ENCODE measurements around the gene GALR3. TPM values are rescaled to one million over a fixed set of nuclear protein-coding genes. Genes with fewer than 3 reads are reported as not detected.

The GALR3 gene
- total RNA-seq, 4 donors from 2014 or later, result not detected

DNA sequence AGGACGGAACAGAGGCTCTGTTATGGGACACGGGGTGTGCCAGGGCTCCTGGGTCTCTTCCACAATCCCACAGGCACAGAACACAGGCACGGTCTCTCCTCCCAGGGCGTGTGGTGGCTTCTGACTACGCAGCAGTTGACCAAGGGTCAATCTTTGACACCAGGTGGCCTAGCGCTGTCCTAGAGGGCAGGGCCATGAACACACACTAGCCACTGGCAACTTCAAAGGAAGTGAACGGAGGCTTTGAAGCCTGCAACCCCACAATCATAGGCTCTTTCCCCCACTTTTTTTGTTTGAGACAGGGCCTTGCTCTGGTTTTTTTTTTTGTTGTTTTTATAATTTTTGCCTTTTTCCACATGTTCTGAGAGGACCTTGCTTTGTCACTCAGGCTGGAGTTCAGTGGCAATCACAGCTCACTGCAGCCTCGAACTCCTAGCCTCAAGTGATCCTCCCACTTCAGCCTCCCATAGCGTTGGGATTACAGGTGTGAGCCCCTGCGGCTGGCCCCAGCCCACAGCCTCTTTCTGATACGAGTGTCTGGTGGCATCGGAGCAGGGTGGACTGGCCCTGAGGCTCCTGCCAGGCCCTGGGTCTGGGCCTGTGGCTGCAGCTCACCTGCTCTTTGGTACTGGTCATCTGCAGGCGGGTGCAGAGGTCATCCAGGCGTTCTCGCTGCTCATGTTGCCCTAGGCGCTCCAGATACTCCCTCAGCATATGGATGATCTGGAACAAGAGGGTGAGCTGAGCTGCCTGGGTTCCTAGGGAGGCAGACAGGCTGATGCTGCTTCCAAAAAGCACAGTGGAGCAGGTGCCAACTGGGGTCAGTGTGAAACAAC lies 9.1 kb downstream of the GALR3 start:
- no peak overlapping the region for H3K27ac ChIP-seq
- no peaks in the 10 kb centered on the region for H3K27me3 ChIP-seq
- in situ Hi-C loops (cut with MboI; ENCODE audit: low sequenced_read_pairs in 4 of 4) (no loop called here), intact Hi-C loops (cut with DNase I; ENCODE audit: low total_unique reads) (no loop called here)
- H3K4me1 ChIP-seq, result peaks cover 1% of the 10 kb centered on the region in 2 donors
- no peaks in the 10 kb centered on the region for H3K9me3 ChIP-seq
- ATAC-seq (no peak), DNase-seq (no peak)
- no peak overlapping the region for H3K4me3 ChIP-seq
- peaks cover 0 to 65% of the 10 kb centered on the region in 2 donors for H3K36me3 ChIP-seq
- TF ChIP-seq POLR2A (IDR thresholded peaks at IDR 0.05), result no peak
- TF ChIP-seq, protein P1, sequence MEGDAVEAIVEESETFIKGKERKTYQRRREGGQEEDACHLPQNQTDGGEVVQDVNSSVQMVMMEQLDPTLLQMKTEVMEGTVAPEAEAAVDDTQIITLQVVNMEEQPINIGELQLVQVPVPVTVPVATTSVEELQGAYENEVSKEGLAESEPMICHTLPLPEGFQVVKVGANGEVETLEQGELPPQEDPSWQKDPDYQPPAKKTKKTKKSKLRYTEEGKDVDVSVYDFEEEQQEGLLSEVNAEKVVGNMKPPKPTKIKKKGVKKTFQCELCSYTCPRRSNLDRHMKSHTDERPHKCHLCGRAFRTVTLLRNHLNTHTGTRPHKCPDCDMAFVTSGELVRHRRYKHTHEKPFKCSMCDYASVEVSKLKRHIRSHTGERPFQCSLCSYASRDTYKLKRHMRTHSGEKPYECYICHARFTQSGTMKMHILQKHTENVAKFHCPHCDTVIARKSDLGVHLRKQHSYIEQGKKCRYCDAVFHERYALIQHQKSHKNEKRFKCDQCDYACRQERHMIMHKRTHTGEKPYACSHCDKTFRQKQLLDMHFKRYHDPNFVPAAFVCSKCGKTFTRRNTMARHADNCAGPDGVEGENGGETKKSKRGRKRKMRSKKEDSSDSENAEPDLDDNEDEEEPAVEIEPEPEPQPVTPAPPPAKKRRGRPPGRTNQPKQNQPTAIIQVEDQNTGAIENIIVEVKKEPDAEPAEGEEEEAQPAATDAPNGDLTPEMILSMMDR (IDR thresholded peaks at IDR 0.05 in 4 of 5, conservative IDR thresholded peaks at IDR 0.05 in 1 of 5), result no peak

DNA sequence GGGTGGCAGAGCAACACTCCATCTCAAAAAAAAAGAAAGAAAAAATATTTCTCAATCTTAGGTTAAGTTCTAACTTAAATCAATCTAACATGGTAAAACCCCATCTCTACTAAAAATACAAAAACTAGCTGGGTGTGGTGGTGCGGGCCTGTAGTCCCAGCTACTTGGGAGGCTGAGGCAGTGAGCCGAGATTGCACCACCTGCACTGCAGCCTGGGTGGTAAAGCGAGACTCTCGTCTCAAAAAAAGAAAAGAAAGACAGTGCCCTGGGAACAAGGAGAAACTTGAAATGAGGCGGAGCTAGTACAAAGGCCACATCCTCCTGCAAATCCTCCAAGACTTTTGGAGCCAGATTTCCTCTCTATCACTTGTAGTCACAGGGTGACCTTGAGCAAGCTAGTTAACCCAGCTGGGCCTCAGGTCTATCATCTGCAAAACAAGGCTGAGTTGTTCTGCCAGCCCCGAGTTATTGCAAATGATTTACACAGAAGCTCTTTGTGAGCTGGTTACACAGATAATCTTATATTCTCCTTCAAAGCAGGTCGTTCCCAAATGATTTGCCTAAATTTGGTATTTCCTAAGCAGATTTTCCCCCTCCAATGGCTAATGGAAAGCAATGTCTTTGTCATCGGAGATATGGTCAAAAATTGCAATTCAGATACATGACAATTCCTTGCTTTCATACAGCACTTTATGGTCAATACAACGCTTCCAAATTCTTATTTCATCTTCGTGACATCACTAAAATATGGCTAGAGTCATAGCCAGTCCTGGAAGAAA lies 19.0 kb downstream of the GALR3 start:
- Histone ChIP-seq H3K36me3 (peaks cover 0 to 30% of the 10 kb centered on the region in 2 donors), H3K27ac (peak overlapping the region in 1 of 4 donors; percentile 91), H3K4me3 (no peak overlapping the region), H3K27me3 (no peaks in the 10 kb centered on the region), H3K4me1 (peaks cover 21 to 22% of the 10 kb centered on the region in 2 donors), H3K9me3 (no peaks in the 10 kb centered on the region)
- TF ChIP-seq, protein P1 (IDR thresholded peaks at IDR 0.05 in 4 of 5, conservative IDR thresholded peaks at IDR 0.05 in 1 of 5), result no peak
- no peak for TF ChIP-seq POLR2A (IDR thresholded peaks at IDR 0.05)
- intact Hi-C loops (cut with DNase I; ENCODE audit: low total_unique reads), result no loop called here
- no peak for DNase-seq
- no peak for ATAC-seq
- in situ Hi-C loops (cut with MboI; ENCODE audit: low sequenced_read_pairs in 4 of 4), result no loop called here

DNA sequence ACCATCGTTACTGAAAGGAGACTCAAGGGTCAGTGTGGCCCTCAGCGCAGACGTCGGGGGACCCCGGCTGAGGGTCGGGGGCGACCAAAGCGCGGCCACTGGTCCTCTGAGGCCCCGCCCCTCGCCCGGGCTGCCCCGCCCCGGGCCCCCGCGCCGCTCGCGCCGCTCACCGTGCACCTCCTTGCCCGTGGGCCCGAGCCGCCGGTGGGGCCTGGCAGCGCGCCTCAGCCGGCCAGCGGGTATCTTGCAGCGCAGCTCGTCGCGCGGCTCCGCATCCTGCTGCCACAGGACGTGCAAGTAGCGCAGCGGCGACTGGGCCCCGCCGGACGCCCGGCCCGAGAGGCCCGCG lies 20.5 kb downstream of the GALR3 start:
- H3K4me1 ChIP-seq, result peaks cover 22 to 27% of the 10 kb centered on the region in 2 donors
- peak overlapping the region; percentile 78 to 92 (median 90) for H3K27ac ChIP-seq
- ATAC-seq (peak; percentile 44 to 46), DNase-seq (no peak)
- no peaks in the 10 kb centered on the region for H3K27me3 ChIP-seq
- in situ Hi-C loops (cut with MboI; ENCODE audit: low sequenced_read_pairs in 4 of 4), result no loop called here
- no peaks in the 10 kb centered on the region for H3K9me3 ChIP-seq
- peaks cover 0 to 15% of the 10 kb centered on the region in 2 donors for H3K36me3 ChIP-seq
- H3K4me3 ChIP-seq, result peak overlapping the region; percentile 57 to 92 (median 72)
- no peak for TF ChIP-seq POLR2A (IDR thresholded peaks at IDR 0.05)
- TF ChIP-seq, protein P1 (IDR thresholded peaks at IDR 0.05 in 4 of 5, conservative IDR thresholded peaks at IDR 0.05 in 1 of 5), result no peak
- intact Hi-C loops (cut with DNase I; ENCODE audit: low total_unique reads), result loop anchor here (1.0 kb wide), 1 partner anchor 36 kb away; the partner anchor contains the start of gene GCAT

DNA sequence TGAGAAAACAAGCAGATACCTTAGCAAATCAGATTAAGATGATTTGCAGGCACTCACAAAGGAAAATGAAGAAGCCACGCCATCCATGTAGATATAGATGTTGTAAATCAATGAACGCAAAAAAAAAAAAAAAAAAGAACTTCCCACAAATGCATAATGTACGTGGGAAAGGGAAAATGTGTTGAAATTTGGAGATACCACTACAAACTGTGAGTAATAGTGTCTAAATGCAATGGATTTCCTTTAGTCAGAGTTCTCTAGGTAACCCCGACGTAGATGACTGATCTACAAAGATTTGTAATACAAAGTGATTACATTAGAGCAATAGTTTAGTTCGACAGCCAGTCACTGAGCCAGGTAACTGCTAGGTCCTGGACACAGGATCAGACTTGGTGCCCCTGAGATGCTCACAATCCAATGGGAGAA lies 21.7 kb downstream of the GALR3 start:
- Histone ChIP-seq H3K27ac (peak overlapping the region; percentile 78 to 92 (median 90)), H3K36me3 (peaks cover 0 to 2% of the 10 kb centered on the region in 2 donors), H3K9me3 (no peaks in the 10 kb centered on the region), H3K4me1 (peaks cover 23 to 29% of the 10 kb centered on the region in 2 donors), H3K4me3 (peak overlapping the region; percentile 56 to 92 (median 62)), H3K27me3 (no peaks in the 10 kb centered on the region)
- no peak for TF ChIP-seq POLR2A (IDR thresholded peaks at IDR 0.05)
- TF ChIP-seq, protein P1 (IDR thresholded peaks at IDR 0.05 in 4 of 5, conservative IDR thresholded peaks at IDR 0.05 in 1 of 5), result no peak
- in situ Hi-C loops (cut with MboI; ENCODE audit: low sequenced_read_pairs in 4 of 4) (no loop called here), intact Hi-C loops (cut with DNase I; ENCODE audit: low total_unique reads) (loop anchor here (1.0 kb wide), 1 partner anchor 38 kb away; the partner anchor contains the start of gene GCAT)
- DNase-seq (no peak), ATAC-seq (no peak)

Measured in gastrocnemius medialis (tissue), 4 donors.